K562 (cell line): ENCODE results near the gene PPP1R15B. TPM values are rescaled to one million over a fixed set of nuclear protein-coding genes. Genes with fewer than 3 reads are reported as not detected.

ENCODE experiments used
- ATAC-seq: fragments of 200-7000 bp; cut with Tn5 transposase; 3 replicates; pipeline ENCODE4 v1.9.1; 2020; ENCODE audit warnings: moderate library complexity
- BruUV-seq: library from RNA; stranded (reverse); fragments of 400-500 nt; replicated peaks from 2 replicates; lab custom pipeline; 2021; lab: Mats Ljungman, UMichigan
- CTCF ChIA-PET: fragments of 300-600 bp; formaldehyde crosslinking; extraction: SDS; loops from one replicate; lab custom pipeline; 2021; ENCODE audit warnings: low intra/inter-chr PET ratio; lab: Yijun Ruan, JAX
- POLR2A ChIA-PET: fragments of 300-600, 350-650 bp; sonication (Branson Sonifier 250); formaldehyde crosslinking; extraction: SDS; loops from one replicate; lab custom pipeline; 2021; ENCODE audit warnings: antibody characterized with exemption, inconsistent platforms; lab: Yijun Ruan, JAX
- DNase-seq, 4 experiments: peaks; one replicate each; pipeline versions ENCODE4 v3.0.0 to v3.0.0-alpha.2; 2011 to 2018; ENCODE audit warnings: low spot score in 3 of 4, mixed read lengths in 3 of 4; ENCODE audit errors: extremely low read depth in 1 of 4
- FAIRE-seq: peaks from 2 replicates; lab custom pipeline; 2011; peaks lifted over from hg19 to GRCh38; lab: Jason Lieb, UNC
- H2AFZ ChIP-seq: 2 replicates; pipeline ENCODE4 v1.6.0; 2011; ENCODE audit warnings: low read depth, low read length, control low read depth, inconsistent platforms
- H3K27ac ChIP-seq: fragments of 200-600 bp; 3 replicates; pipeline ENCODE4 v1.8.0; 2011; ENCODE audit warnings: low read depth, mild to moderate bottlenecking, control low read depth, inconsistent platforms, low read length, moderate library complexity, mixed read lengths; ENCODE audit errors: extremely low read depth
- H3K27me3 ChIP-seq, 2 experiments: fragments of 300-600 bp in 1 of 2; 2 replicates in 1 of 2; 3 replicates in 1 of 2; pipeline versions ENCODE4 v1.6.0 to v1.8.0; 2011; ENCODE audit warnings: inconsistent platforms in 2 of 2, low read length in 2 of 2, mild to moderate bottlenecking in 1 of 2, mixed read lengths in 1 of 2, moderate library complexity in 1 of 2; ENCODE audit not compliant: control insufficient read depth in 2 of 2, insufficient read depth in 2 of 2
- H3K36me3 ChIP-seq: fragments of 300-600 bp; 3 replicates; pipeline ENCODE4 v1.8.0; 2011; ENCODE audit warnings: mild to moderate bottlenecking, low read length, inconsistent platforms; ENCODE audit not compliant: control insufficient read depth, insufficient read depth
- H3K4me1 ChIP-seq, 2 experiments: fragments of 200-600 bp in 1 of 2; replicated peaks in 1 of 2; 2 replicates in 1 of 2; 3 replicates in 1 of 2; pipeline versions ENCODE4 v1.5.1 to v1.8.0; 2011; ENCODE audit warnings: inconsistent platforms in 2 of 2, low read length in 2 of 2, mild to moderate bottlenecking in 1 of 2, mixed read lengths in 1 of 2, moderate library complexity in 1 of 2; ENCODE audit not compliant: control insufficient read depth in 2 of 2, insufficient read depth in 2 of 2
- H3K4me2 ChIP-seq: 2 replicates; pipeline ENCODE4 v1.6.1; 2011; ENCODE audit warnings: low read length, control low read depth, inconsistent platforms, mixed read lengths; ENCODE audit not compliant: insufficient read depth
- H3K4me3 ChIP-seq: fragments of 200-600 bp; sonication (generic), shearing (Covaris generic); 2 replicates; pipeline ENCODE4 v1.5.1; 2016; ENCODE audit warnings: control low read depth, inconsistent platforms
- H3K79me2 ChIP-seq: fragments of 200-600 bp; 3 replicates; pipeline ENCODE4 v1.8.0; 2011; ENCODE audit warnings: low read length, inconsistent platforms; ENCODE audit not compliant: control insufficient read depth, insufficient read depth
- H3K9ac ChIP-seq, 2 experiments: 2 replicates each; pipeline versions ENCODE4 v1.6.0 to v1.6.1; 2011; ENCODE audit warnings: low read depth in 2 of 2, low read length in 2 of 2, control low read depth in 1 of 2, inconsistent platforms in 1 of 2, mild to moderate bottlenecking in 1 of 2, mixed read lengths in 1 of 2; ENCODE audit not compliant: insufficient read depth in 1 of 2
- H3K9me1 ChIP-seq: one replicate; pipeline ENCODE4 v1.6.0; 2011; ENCODE audit warnings: inconsistent platforms, mild to moderate bottlenecking, low read length, moderate library complexity; ENCODE audit not compliant: control insufficient read depth, insufficient read depth
- H3K9me3 ChIP-seq: replicated peaks from 2 replicates; pipeline ENCODE4 v1.5.1; 2011; ENCODE audit warnings: low read depth, low read length, inconsistent platforms; ENCODE audit not compliant: control insufficient read depth, insufficient read depth
- H4K20me1 ChIP-seq: replicated peaks from 2 replicates; pipeline ENCODE4 v1.6.1; 2011; ENCODE audit warnings: low read length, inconsistent platforms, mixed read lengths; ENCODE audit not compliant: control insufficient read depth, insufficient read depth
- HNRNPL ChIP-seq: fragments of 200-400 bp; formaldehyde crosslinking; IDR thresholded peaks from 2 replicates; pipeline ENCODE4 v1.6.1; 2017; ENCODE audit warnings: low read depth, mild to moderate bottlenecking, low read length
- MTA3 ChIP-seq: fragments of 450-650 bp; formaldehyde crosslinking; IDR thresholded peaks from 2 replicates; pipeline ENCODE4 v1.6.1; 2017; ENCODE audit warnings: mild to moderate bottlenecking, borderline replicate concordance
- RREB1 ChIP-seq: fragments of 250-450 bp; sonication (Bioruptor Pico); IDR thresholded peaks from 2 replicates; pipeline ENCODE4 v1.4.0; 2020
- XRCC3 ChIP-seq: fragments of 450-650 bp; IDR thresholded peaks from 2 replicates; pipeline ENCODE4 v1.6.1; 2017; ENCODE audit warnings: mild to moderate bottlenecking, moderate library complexity
- WGBS: fragments of 100-300 bp; shearing (Covaris generic); methylation state at CpG from one replicate; pipeline ENCODE4 v1.1.6; 2016; ENCODE audit warnings: low coverage, mixed read lengths; ENCODE audit not compliant: insufficient coverage; ENCODE audit errors: missing lambda C conversion rate; 5-methylcytosine and 5-hydroxymethylcytosine counted together
- in situ Hi-C: fragments of 300-500 bp; cut with MboI; formaldehyde crosslinking; loops from 4 replicates; pipeline ENCODE4 v1.15.0; 2018; ENCODE audit warnings: inconsistent platforms, mixed read lengths
- intact Hi-C: fragments of 100-400 bp; cut with micrococcal nuclease; formaldehyde crosslinking; loops from 2 replicates; pipeline ENCODE4 v1.14.2; 2022
- polyA plus RNA-seq, 8 experiments: library from polyadenylated mRNA; depleted of rRNA in 4 of 8; stranded (reverse) in 5 of 8; unstranded in 3 of 8; fragments of >200 nt; fragmentation: Nextera tagmentation in 2 of 8; fragmentation: Illumina TruSeq in 1 of 8; extraction: Ambion mirVana in 2 of 8; extraction: Trizol in 1 of 8; gene quantifications; 2 replicates each; pipeline versions ENCODE4 v1.2.1 to v1.2.3, GENCODE V29; 2011 to 2014; ENCODE audit warnings: inconsistent platforms in 1 of 8, missing spikeins in 1 of 8
- total RNA-seq, 7 experiments: library from RNA; depleted of rRNA in 6 of 7; stranded (reverse); fragments of >200 nt in 6 of 7; fragmentation: Illumina TruSeq in 2 of 7; extraction: Trizol in 2 of 7; gene quantifications; 2 replicates each; pipeline versions ENCODE4 v1.2.1 to v1.2.3, GENCODE V29; 2011 to 2021; ENCODE audit warnings: low replicate concordance in 1 of 7

Gene PPP1R15B
- total and polyA plus RNA-seq, 9 of the 15 experiments (the other 6 are each of a cell fraction or from before 2014, with no cell fraction given): 17.0 to 48.1 (median 30.8) TPM

- TF ChIP-seq RREB1 (CRISPR knock-in tag) (no peak), MTA3 (no peak), XRCC3 (no peak)
These were observed 48.7 kb upstream of the PPP1R15B start (continued) for GRCh38 chr1:204460346-204460745.

GRCh38 chr1:204459706-204460105 is 48.1 kb upstream of the PPP1R15B start:
- ATAC-seq (no peak), DNase-seq (no peak)
- Histone ChIP-seq H3K9ac (no peak overlapping the region), H3K4me3 (no peak overlapping the region), H3K27ac (no peak overlapping the region), H3K36me3 (no peaks in the 10 kb centered on the region), H3K27me3 (peaks cover 23 to 29% of the 10 kb centered on the region in 2 experiments), H3K4me1 (peaks cover 20 to 39% of the 10 kb centered on the region in 2 experiments), H4K20me1 (no peaks in the 10 kb centered on the region)
- 29% methylated on average over 4 of the region's 4 CpGs for WGBS
- CTCF ChIA-PET: no interaction called here
- TF ChIP-seq HNRNPL: no peak
- TF ChIP-seq, all 486 proteins: peak for 0
- POLR2A ChIA-PET: interaction anchor here (0.6 kb wide), 1 partner anchor 19 kb away, joined by 3 read pairs; no protein-coding TSS in a partner anchor
- intact Hi-C loops (no loop called here), in situ Hi-C loops (no loop called here)
- H3K9me3 ChIP-seq: no peaks in the 10 kb centered on the region
- no peak overlapping the region for H3K4me2 ChIP-seq
- BruUV-seq: no TSS peak
- no peaks in the 10 kb centered on the region for H3K9me1 ChIP-seq
- no peak overlapping the region for H2AFZ ChIP-seq
- no peaks in the 10 kb centered on the region for H3K79me2 ChIP-seq
- no peak for FAIRE-seq
